HG03045 (cell line): Measurements from ENCODE around the gene BICRA.

Experiments
- ATAC-seq: cut with Tn5 transposase; IDR thresholded peaks from one replicate; pipeline ENCODE4 v1.9.1; 2021; ENCODE audit warnings: mild to moderate bottlenecking, moderate library complexity; ENCODE audit not compliant: unreplicated experiment

Gene BICRA

GRCh38 chr19:47600246-47601179, 8.4 kb upstream of the BICRA start:
- peak; percentile 95 for ATAC-seq

GRCh38 chr19:47601180-47601904, 7.6 kb upstream of the BICRA start:
- no peak for ATAC-seq

GRCh38 chr19:47603706-47604565, 5.0 kb upstream of the BICRA start:
- ATAC-seq, result no peak

GRCh38 chr19:47607564-47608073, 1.3 kb upstream of the BICRA start:
- ATAC-seq, result no peak

GRCh38 chr19:47608074-47608918, 638 bp upstream of the BICRA start:
- ATAC-seq, result peak; percentile 84

GRCh38 chr19:47609906-47610894, 1.3 kb downstream of the BICRA start:
- no peak for ATAC-seq

GRCh38 chr19:47610902-47611301, 2.0 kb downstream of the BICRA start:
- no peak for ATAC-seq

GRCh38 chr19:47613165-47614020, 4.5 kb downstream of the BICRA start:
- ATAC-seq, result no peak

GRCh38 chr19:47614021-47614295, 5.0 kb downstream of the BICRA start:
- no peak for ATAC-seq

GRCh38 chr19:47614559-47614958, 5.6 kb downstream of the BICRA start:
- ATAC-seq, result no peak

GRCh38 chr19:47615230-47615629, 6.3 kb downstream of the BICRA start:
- no peak for ATAC-seq

- no peak for ATAC-seq
Measured at GRCh38 chr19:47615714-47616113, 6.8 kb downstream of the BICRA start.

- no peak for ATAC-seq
Measured at GRCh38 chr19:47618771-47619170, 9.8 kb downstream of the BICRA start.

- ATAC-seq, result no peak
Measured at GRCh38 chr19:47619763-47620162, 10.8 kb downstream of the BICRA start.

GRCh38 chr19:47623151-47623920, 14.4 kb downstream of the BICRA start:
- no peak for ATAC-seq

GRCh38 chr19:47623921-47624391, 15.0 kb downstream of the BICRA start:
- no peak for ATAC-seq

GRCh38 chr19:47625650-47626049, 16.7 kb downstream of the BICRA start:
- no peak for ATAC-seq
